HepG2 (cell line): ENCODE data around the gene ETS1. TPM values are rescaled to one million over a fixed set of nuclear protein-coding genes. Genes with fewer than 3 reads are reported as not detected.

Experiments
- ATAC-seq: fragments of 200-7000 bp; cut with Tn5 transposase; 3 replicates; pipeline ENCODE4 v1.9.1; 2020; ENCODE audit warnings: mild to moderate bottlenecking, moderate library complexity
- BruUV-seq: library from RNA; stranded (reverse); fragments of 400-500 nt; replicated peaks from 2 replicates; lab custom pipeline; 2021; lab: Mats Ljungman, UMichigan
- CTCF ChIA-PET: fragments of 300-600 bp; formaldehyde crosslinking; extraction: SDS; loops from one replicate; lab custom pipeline; 2021; ENCODE audit warnings: low total read pairs, inconsistent platforms, low intra/inter-chr PET ratio; lab: Yijun Ruan, JAX
- POLR2A ChIA-PET: fragments of 350-600 bp; sonication (Branson Sonifier 250); formaldehyde crosslinking; loops from one replicate; lab custom pipeline; 2020; ENCODE audit warnings: antibody characterized with exemption, inconsistent platforms; lab: Yijun Ruan, JAX
- DNase-seq: peaks from one replicate; pipeline ENCODE4 v3.0.0-alpha.2; 2015; ENCODE audit warnings: low spot score
- FAIRE-seq: peaks from 3 replicates; lab custom pipeline; 2011; peaks lifted over from hg19 to GRCh38; lab: Jason Lieb, UNC
- H2AFZ ChIP-seq: one replicate; pipeline ENCODE4 v1.6.1; 2011; ENCODE audit warnings: low read length, inconsistent platforms
- H3K27ac ChIP-seq: fragments of 300-600 bp; 3 replicates; pipeline ENCODE4 v1.8.0; 2011; ENCODE audit warnings: mixed run types, mild to moderate bottlenecking, mixed read lengths, low read length, inconsistent platforms; ENCODE audit not compliant: insufficient read depth; ENCODE audit errors: extremely low read length
- H3K27me3 ChIP-seq, 2 experiments: fragments of 200-600 bp in 1 of 2; 2 replicates in 1 of 2; 3 replicates in 1 of 2; pipeline versions ENCODE4 v1.6.0 to v1.8.0; 2011; ENCODE audit warnings: low read length in 2 of 2, mild to moderate bottlenecking in 2 of 2, moderate library complexity in 2 of 2, inconsistent platforms in 1 of 2; ENCODE audit not compliant: insufficient read depth in 2 of 2, control insufficient read depth in 1 of 2
- H3K36me3 ChIP-seq, 2 experiments: fragments of 200-600 bp in 1 of 2; replicated peaks in 1 of 2; 2 replicates in 1 of 2; 3 replicates in 1 of 2; pipeline versions ENCODE4 v1.5.1 to v1.8.0; 2011; ENCODE audit warnings: low read length in 2 of 2, inconsistent platforms in 1 of 2; ENCODE audit not compliant: insufficient read depth in 2 of 2, control insufficient read depth in 1 of 2
- H3K4me1 ChIP-seq: 2 replicates; pipeline ENCODE4 v1.5.1; 2012; ENCODE audit warnings: low read length, inconsistent platforms; ENCODE audit not compliant: insufficient read depth
- H3K4me2 ChIP-seq: 2 replicates; pipeline ENCODE4 v1.6.0; 2011; ENCODE audit warnings: low read depth, low read length, inconsistent platforms
- H3K4me3 ChIP-seq, 3 experiments: fragments of 200-600 bp in 1 of 3; sonication (generic), shearing (Covaris generic) in 1 of 3; replicated peaks in 1 of 3; 2 replicates each; pipeline ENCODE4 v1.5.1; 2011 to 2016; ENCODE audit warnings: low read length in 3 of 3, inconsistent platforms in 2 of 3, low read depth in 2 of 3, mild to moderate bottlenecking in 2 of 3, control low read depth in 1 of 3, mixed read lengths in 1 of 3; ENCODE audit not compliant: insufficient read depth in 1 of 3
- H3K79me2 ChIP-seq: one replicate; pipeline ENCODE4 v1.6.1; 2011; ENCODE audit warnings: low read length, inconsistent platforms; ENCODE audit not compliant: insufficient read depth
- H3K9ac ChIP-seq: 2 replicates; pipeline ENCODE4 v1.6.0; 2011; ENCODE audit warnings: mild to moderate bottlenecking, low read depth, low read length, inconsistent platforms; ENCODE audit not compliant: insufficient read depth
- H3K9me3 ChIP-seq: 2 replicates; pipeline ENCODE4 v1.5.1; 2012; ENCODE audit warnings: mild to moderate bottlenecking, low read length
- H4K20me1 ChIP-seq: 2 replicates; pipeline ENCODE4 v1.6.0; 2011; ENCODE audit warnings: inconsistent platforms, mild to moderate bottlenecking, low read length, moderate library complexity; ENCODE audit not compliant: insufficient read depth
- BCL6 ChIP-seq: IDR thresholded peaks from 2 replicates; pipeline ENCODE4 v1.6.1; 2016; ENCODE audit warnings: missing genetic modification reagents, missing compliant biosample characterization
- CC2D1A ChIP-seq: sonication (generic); formaldehyde crosslinking; IDR thresholded peaks from 2 replicates; pipeline ENCODE4 v1.8.1; 2023; ENCODE audit warnings: mild to moderate bottlenecking, missing genetic modification reagents
- DR1 ChIP-seq: sonication (generic); formaldehyde crosslinking; IDR thresholded peaks from 2 replicates; pipeline ENCODE4 v1.8.0; 2021; ENCODE audit warnings: mild to moderate bottlenecking, missing genetic modification reagents, inconsistent platforms
- HDAC6 ChIP-seq: fragments of 200-600 bp; sonication (generic); IDR thresholded peaks from 2 replicates; pipeline ENCODE4 v1.7.0; 2017; ENCODE audit warnings: mild to moderate bottlenecking, antibody characterized with exemption, low read length, low read depth
- RCOR2 ChIP-seq: IDR thresholded peaks from 2 replicates; pipeline ENCODE4 v1.6.1; 2016; ENCODE audit warnings: missing biosample characterization, missing genetic modification reagents
- RFX3 ChIP-seq: IDR thresholded peaks from 2 replicates; pipeline ENCODE4 v1.6.1; 2016; ENCODE audit warnings: missing biosample characterization, missing genetic modification reagents
- SMC3 ChIP-seq: IDR thresholded peaks from 2 replicates; pipeline ENCODE4 v1.6.1; 2011; ENCODE audit warnings: low read length, improper control_type of control experiment
- SP5 ChIP-seq: IDR thresholded peaks from 2 replicates; pipeline ENCODE4 v1.6.1; 2016; ENCODE audit warnings: low read depth, borderline replicate concordance
- TAF1 ChIP-seq: sonication (generic); formaldehyde crosslinking; IDR thresholded peaks from 2 replicates; pipeline ENCODE4 v1.4.0; 2020; ENCODE audit warnings: missing genetic modification reagents
- UBTF ChIP-seq: sonication (generic); formaldehyde crosslinking; IDR thresholded peaks from 2 replicates; pipeline ENCODE4 v1.4.0; 2020; ENCODE audit warnings: mild to moderate bottlenecking, missing genetic modification reagents
- ZBTB46 ChIP-seq: sonication (generic); formaldehyde crosslinking; IDR thresholded peaks from 2 replicates; pipeline ENCODE4 v1.4.0; 2020; ENCODE audit warnings: mild to moderate bottlenecking, missing genetic modification reagents, borderline replicate concordance
- ZNF576 ChIP-seq: sonication (generic); formaldehyde crosslinking; IDR thresholded peaks from 2 replicates; pipeline ENCODE4 v1.4.0; 2020; ENCODE audit warnings: mild to moderate bottlenecking, missing genetic modification reagents
- WGBS: methylation state at CpG from one replicate; pipeline ENCODE4 v1.1.6; 2017; ENCODE audit warnings: low lambda C conversion rate; 5-methylcytosine and 5-hydroxymethylcytosine counted together
- in situ Hi-C: cut with HindIII; loops from 2 replicates; pipeline ENCODE4 v1.10.0; 2017; ENCODE audit warnings: low pct_unique_long_range_greater_than_20kb; ENCODE audit not compliant: extremely low pct_ligation_motif_present
- intact Hi-C: fragments of 100-400 bp; cut with micrococcal nuclease; formaldehyde crosslinking; loops from one replicate; pipeline ENCODE4 v1.10.0; 2022; ENCODE audit not compliant: unreplicated experiment
- polyA plus RNA-seq, 8 experiments: library from polyadenylated mRNA; depleted of rRNA in 3 of 8; stranded (reverse) in 7 of 8; unstranded in 1 of 8; fragments of >200 nt; fragmentation: Illumina TruSeq in 4 of 8; extraction: Trizol in 4 of 8; gene quantifications; 2 replicates each; pipeline versions ENCODE4 v1.2.1 to v1.2.3, GENCODE V29; 2011 to 2016; ENCODE audit warnings: low read depth in 4 of 8, missing spikeins in 1 of 8, mixed read lengths in 1 of 8; ENCODE audit not compliant: insufficient read depth in 1 of 8
- total RNA-seq, 5 experiments: library from RNA; depleted of rRNA; stranded (reverse); fragments of >200 nt; fragmentation: Illumina TruSeq; extraction: Trizol; gene quantifications; 2 replicates each; pipeline ENCODE4 v1.2.3, GENCODE V29; 2016; ENCODE audit warnings: low read depth in 1 of 5

ETS1 gene
- total and polyA plus RNA-seq, 2 of the 13 experiments (the other 11 are each of a cell fraction or from before 2014, with no cell fraction given): 0.18 to 0.34 TPM

- CTCF ChIA-PET: no interaction called here
- DNase-seq (no peak), ATAC-seq (no peak), FAIRE-seq (no peak)
- H3K4me3 ChIP-seq: no peak overlapping the region
- H3K4me2 ChIP-seq: no peak overlapping the region
- H3K36me3 ChIP-seq: no peaks in the 10 kb centered on the region
- H2AFZ ChIP-seq: no peak overlapping the region
- H3K9me3 ChIP-seq: no peaks in the 10 kb centered on the region
- TF ChIP-seq SMC3: no peak
- TF ChIP-seq CC2D1A: no peak
- no peak for TF ChIP-seq ZNF576 (CRISPR knock-in tag)
- no peak for TF ChIP-seq BCL6 (CRISPR knock-in tag)
- TF ChIP-seq RFX3 (CRISPR knock-in tag): no peak
- H3K27me3 ChIP-seq: peaks cover 2 to 13% of the 10 kb centered on the region in 2 experiments; a peak in 2 of 5 replicates
- WGBS: 68% methylated on average over 37 of the region's 37 CpGs
- H4K20me1 ChIP-seq: no peaks in the 10 kb centered on the region
- no peak overlapping the region for H3K9ac ChIP-seq
- no peak overlapping the region for H3K27ac ChIP-seq
- no peaks in the 10 kb centered on the region for H3K4me1 ChIP-seq
- H3K79me2 ChIP-seq: no peaks in the 10 kb centered on the region
- BruUV-seq: no TSS peak
- intact Hi-C loops: no loop called here
- in situ Hi-C loops: no loop called here
- POLR2A ChIA-PET: no interaction called here
Measured at GRCh38 chr11:128549256-128549944, 38.0 kb downstream of the ETS1 start.

- in situ Hi-C loops: no loop called here
- no peak for TF ChIP-seq DR1 (CRISPR knock-in tag)
- no peak for TF ChIP-seq SP5
- TF ChIP-seq HDAC6: no peak
- TF ChIP-seq RCOR2 (CRISPR knock-in tag): no peak
- no peak for TF ChIP-seq TAF1
- TF ChIP-seq ZBTB46: no peak
- peak; percentile 69; the same call in 1 of the 2 replicates for TF ChIP-seq UBTF (CRISPR knock-in tag)
- TF ChIP-seq, all 625 proteins: peak for 1
- POLR2A ChIA-PET: no interaction called here
- H4K20me1 ChIP-seq: no peaks in the 10 kb centered on the region
- CTCF ChIA-PET: no interaction called here
- DNase-seq (no peak), FAIRE-seq (no peak), ATAC-seq (peak; percentile 54; the same call in 2 of the 3 replicates)
- intact Hi-C loops: no loop called here
- H2AFZ ChIP-seq: no peak overlapping the region
- H3K4me3 ChIP-seq: no peak overlapping the region
- peaks cover 2 to 13% of the 10 kb centered on the region in 2 experiments; a peak in 2 of 5 replicates for H3K27me3 ChIP-seq
- no peak overlapping the region for H3K27ac ChIP-seq
- no TSS peak for BruUV-seq
- H3K9ac ChIP-seq: no peak overlapping the region
- H3K9me3 ChIP-seq: no peaks in the 10 kb centered on the region
- H3K4me1 ChIP-seq: no peaks in the 10 kb centered on the region
- no peaks in the 10 kb centered on the region for H3K79me2 ChIP-seq
- H3K36me3 ChIP-seq: no peaks in the 10 kb centered on the region
- peak overlapping the region; percentile 3; the same call in 1 of the 2 replicates for H3K4me2 ChIP-seq
- WGBS: 13% methylated on average over 32 of the region's 32 CpGs
Measured at GRCh38 chr11:128548649-128549255, 38.6 kb downstream of the ETS1 start.
